GF-D8 (cell line): ENCODE data around the gene MBD5.
A peak's percentile ranks its signal among the peaks of the same experiment; 100 is the strongest.

Source experiments
- DNase-seq: peaks from one replicate; lab custom pipeline; 2025; lab: John Stamatoyannopoulos, UW

Gene MBD5

DNA sequence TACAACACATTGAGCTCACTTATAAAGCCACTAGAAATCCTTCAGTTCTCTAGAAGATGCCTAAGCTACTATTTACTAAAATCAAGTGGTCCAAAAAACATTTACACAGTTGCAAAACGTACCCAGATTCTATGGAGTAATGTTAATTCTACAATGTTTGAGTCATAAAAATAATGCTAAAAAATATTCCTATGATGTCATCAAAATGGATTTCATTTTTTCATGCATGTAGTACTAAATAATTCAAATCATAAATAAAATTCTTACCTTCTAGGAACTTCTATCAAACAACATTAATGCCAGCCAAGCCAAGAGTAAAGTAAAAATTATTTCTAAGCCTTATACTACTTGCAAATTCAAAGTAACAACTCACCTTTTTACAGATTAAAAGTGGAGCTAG, 454.7 kb downstream of the MBD5 start:
- no peak for DNase-seq

GRCh38 chr2:148479398-148479797, 458.5 kb downstream of the MBD5 start:
- no peak for DNase-seq

DNA sequence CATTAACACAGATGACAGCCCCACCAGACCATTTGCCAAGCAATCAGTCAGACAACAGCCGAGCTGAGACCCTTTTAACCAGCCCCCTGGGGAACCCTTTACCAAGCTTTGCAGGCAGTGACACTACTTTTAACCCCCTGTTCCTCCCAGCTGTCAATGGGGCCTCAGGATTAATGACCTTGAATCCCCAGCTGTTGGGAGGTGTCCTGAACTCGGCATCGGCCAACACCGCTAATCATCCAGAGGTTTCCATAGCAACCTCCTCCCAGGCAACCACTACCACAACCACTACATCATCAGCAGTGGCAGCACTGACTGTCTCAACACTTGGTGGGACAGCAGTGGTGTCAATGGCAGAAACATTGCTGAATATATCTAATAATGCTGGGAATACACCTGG, 462.8 kb downstream of the MBD5 start:
- DNase-seq, result no peak

- no peak for DNase-seq
Measured at GRCh38 chr2:148484066-148484465, 463.2 kb downstream of the MBD5 start.

DNA sequence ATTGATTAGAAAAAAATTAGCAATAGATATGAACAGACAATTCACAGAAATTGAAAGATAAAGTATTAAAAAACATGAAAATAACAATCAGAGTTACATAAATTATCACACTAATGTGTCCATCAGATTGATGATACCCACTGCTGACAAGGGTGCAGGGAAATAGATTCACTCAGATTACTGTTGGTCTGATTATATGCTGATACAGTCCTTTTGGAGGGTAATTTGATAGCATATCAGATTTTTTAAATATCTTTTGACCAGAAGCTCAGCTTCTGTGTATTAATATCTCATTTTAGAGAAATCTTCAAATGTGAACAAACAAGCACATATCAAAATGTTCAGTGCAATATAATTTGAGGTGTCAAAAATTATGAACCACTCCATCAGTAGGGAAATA, 465.8 kb downstream of the MBD5 start:
- DNase-seq, result no peak

DNA sequence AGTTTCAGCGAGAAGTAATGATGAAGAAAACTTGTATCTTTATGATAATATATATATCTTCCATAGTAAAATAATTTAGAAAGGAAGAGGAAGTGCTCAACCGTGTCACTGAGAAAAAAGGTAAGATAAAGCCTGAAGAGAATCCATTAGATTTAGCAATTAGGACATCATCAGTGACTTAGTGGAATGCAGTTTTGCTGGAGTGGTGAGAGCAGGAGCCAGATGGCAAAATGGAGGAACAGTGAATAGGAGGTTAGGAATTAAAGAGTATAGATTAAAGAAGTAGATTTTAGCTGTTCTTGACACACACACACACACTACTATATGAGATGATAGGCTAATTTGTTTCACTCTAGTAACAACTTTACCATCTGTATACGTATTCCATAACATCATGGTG, 466.5 kb downstream of the MBD5 start:
- no peak for DNase-seq

DNA sequence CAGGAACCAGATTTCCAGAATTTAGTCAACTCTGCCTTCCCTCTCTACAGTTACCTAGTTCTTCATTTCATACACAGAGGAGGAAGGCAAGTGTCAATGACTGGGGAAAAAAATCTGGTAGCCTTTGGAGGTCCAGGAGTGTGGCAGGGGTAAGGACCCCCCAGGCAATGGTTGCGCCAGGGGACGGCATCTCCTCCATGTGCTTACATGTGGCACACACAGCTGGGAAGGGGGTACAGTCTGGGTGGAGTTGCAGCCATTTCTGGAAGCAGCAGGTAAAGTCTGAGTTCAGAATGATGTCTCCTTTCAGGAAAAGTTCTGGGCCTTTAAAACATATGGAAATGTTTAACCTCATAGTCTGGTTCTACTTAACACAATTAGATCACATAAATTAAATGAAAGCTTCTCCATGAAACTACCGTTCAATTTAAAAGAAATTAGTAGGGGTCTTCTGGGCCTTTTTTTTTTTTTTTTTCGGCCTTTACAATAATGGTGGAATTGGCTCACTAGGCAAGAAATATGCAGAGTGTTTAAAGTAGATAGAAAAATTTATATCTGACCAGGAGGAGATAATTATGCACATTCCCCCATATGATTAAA, 470.0 kb downstream of the MBD5 start:
- no peak for DNase-seq

DNA sequence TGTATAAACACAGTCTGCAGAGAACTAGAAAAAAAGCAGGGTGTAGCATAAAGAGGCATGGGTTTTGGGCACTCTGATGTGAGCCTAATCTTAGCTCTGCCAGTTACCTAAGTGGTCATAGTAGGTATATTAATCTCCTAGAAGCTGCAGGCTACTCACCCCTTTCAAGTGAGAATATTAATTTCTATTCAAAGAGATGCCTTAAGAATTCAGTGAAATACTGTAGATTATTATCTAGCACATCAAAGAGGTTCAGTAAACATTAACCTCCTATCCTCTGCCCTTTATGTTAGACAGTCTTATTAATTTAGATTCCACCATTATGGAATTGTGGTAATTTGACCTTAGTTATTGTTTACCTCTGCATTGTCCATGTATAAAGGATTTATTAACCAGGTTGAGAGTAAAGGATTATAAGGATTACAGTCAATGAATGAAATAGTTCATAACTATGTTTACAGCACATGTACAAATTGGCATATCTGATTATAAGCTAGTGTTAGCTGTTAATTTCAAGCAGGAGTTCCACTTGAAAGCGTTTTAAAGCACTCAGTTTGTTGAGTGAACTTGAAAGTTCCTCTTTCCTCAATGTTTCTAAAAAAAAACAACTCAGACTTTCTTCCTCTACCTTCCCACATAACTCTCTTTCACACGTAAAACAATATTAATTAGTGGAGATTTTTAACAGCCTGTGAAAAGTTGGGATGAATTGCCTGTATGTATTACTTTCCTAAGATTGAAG, 473.1 kb downstream of the MBD5 start:
- no peak for DNase-seq

DNA sequence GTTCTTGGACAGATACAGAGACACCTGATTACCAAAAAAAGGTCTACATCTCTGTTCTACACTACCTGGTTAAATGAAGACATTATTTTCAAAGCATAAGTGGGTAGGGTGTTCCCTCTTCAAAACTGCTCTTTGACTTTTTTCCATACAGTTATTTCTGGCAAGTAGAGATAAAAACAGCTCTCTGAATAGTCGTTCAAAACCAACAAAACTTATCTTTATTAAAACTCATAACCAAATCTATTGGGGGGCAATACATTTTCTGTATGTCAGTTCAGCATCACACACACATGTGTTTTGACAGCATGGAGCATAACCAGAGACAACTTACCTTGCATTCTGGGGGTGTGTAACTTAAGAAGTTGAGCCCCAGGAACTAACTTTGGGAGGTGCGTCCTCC, 474.7 kb downstream of the MBD5 start:
- no peak for DNase-seq

- no peak for DNase-seq
Measured at GRCh38 chr2:148501545-148501944, 480.7 kb downstream of the MBD5 start.

DNA sequence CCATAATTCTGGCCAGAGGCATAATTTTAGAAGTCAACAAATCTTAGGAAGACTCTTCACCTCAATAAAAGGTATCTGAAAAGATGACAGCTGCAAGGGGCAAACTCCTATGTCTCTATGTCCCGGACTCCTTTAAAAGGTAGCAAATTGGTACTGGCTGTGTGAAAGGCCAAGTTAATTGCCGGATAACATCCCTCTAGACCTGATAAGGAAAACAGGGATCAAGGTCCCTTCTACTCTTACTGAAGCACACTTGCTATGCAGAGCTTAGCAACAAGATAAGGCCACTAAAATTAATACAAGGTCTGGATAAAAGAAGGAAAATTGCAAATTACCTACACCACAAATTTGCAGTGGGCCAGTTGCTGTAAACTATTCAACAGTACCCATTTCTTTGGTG, 482.6 kb downstream of the MBD5 start:
- no peak for DNase-seq

GRCh38 chr2:148507970-148508369, 487.1 kb downstream of the MBD5 start:
- no peak for DNase-seq

DNA sequence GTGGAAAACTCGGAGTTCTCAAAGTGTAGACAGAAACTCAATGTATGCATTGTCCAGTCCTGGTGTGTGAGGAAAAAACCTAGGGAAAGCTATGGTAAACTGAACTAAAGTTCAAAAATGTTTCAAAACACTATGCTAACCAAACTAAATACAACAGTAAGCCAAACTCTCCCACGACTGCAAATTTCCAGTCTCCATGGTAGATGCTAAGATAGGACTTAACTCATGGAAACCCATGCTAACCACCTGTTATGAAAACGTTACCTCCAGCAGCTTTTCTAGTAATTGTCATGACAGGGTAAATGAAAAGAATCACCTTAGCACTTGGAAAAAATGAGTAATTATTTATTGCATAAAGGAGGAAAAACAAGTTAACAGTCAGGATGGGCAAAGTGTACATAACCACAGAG, 488.0 kb downstream of the MBD5 start:
- no peak for DNase-seq

DNA sequence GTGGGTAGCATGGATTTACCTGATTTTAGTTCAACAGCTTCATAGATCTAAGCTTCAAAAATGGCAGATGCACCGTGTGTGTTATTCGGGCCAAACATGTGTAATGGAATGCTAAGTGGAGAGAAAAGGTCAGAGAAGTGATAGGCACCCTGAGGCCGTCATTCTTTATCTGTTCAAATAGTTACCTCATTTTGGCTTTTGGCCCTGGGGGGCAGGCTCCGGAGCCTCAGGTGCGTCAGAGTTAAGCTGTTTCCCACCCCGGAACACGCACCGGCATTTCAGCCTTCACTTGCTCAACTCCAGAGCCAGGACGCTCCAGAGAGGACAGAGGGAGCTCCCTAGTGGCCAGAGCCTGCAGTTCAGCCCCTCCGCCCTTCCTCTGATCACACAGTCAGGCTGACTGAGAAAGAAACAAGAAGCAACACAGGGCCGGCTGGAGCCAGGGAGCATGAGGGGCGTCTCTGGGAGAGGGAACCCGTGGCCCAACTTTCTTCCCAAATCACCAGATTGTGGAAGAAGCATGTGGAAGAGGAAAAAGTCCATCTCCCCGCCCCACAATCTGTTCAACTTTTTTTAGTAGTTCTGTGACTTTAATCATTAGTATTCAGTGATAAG, 488.5 kb downstream of the MBD5 start:
- DNase-seq, result peak; percentile 44

- no peak for DNase-seq
Measured at GRCh38 chr2:148511883-148512282, 491.0 kb downstream of the MBD5 start.

DNA sequence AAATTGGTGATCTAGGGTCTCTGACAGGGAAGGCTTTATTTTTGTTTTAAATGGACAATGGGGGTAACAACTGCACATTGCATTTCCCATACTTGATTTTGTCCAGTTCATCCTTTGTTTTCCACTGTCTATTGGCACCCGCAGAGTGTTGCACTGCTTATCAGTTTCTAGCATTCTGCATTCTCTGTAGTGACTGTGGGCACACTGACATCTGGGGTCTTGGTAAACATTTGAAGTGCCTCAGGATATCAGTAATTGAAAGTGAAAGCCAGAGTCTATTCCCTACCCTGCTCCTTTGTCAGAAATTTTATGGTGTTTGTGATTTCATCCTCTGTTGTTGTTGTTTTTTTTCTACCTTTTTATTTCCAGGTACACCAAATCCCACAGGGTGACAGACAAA, 491.6 kb downstream of the MBD5 start:
- DNase-seq, result no peak

DNA sequence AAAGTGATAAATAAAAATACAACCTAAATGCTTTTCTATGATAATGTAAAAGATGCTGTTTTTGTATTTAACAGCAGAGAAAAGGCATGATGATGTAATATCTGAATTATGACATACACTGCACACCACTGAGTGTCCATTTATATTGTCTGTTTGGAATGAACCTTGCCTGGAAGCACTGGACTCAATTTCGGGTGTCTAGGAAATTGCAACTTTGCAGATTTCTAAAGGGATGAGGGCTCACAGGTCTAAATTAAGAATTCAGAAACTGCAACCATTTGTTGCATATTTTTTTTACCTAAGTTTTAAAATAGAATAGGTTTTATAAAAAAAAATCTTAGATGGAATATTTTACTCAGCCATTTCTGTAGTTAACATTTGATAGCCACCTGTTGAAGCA, 492.5 kb downstream of the MBD5 start:
- DNase-seq, result no peak

GRCh38 chr2:148515120-148515519, 494.2 kb downstream of the MBD5 start:
- DNase-seq, result no peak

DNA sequence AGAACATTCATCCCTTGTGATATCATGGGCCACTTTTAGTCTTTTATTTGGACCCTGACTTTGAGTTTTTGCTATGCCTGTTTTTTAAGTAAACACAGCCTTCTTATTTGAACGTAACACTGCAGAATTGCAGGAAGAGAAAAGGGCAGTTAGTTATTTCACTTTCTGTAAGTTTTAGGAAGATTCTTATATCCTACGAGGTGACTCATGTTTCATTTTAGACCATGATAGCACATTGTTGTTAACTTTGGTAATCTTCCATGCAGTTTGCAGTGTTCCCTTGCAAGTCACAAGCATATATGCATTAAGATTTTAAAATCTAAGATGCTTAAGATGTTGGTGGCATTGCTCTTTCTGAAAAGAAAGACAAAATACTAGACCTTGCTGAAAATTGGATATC, 495.1 kb downstream of the MBD5 start:
- DNase-seq, result no peak

DNA sequence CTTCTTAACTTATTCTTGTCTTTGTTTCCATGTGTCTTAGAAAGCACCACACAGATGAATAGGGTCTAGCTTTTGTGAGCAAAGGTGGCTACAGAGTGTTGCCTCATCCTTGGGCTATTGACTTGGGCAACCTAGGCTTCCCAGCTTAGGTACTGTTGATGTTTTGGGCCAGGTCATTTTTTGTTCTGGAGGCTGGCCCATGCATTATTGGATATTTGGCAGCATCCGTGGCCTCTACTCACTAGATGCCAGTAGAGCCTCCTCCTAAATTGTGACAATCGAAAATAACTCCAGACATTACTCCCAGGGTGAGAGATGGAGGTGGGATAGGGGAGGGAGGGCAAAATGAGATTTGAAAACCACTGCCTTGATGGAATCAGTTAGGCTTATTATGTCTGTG, 496.4 kb downstream of the MBD5 start:
- no peak for DNase-seq

GRCh38 chr2:148517822-148518221, 496.9 kb downstream of the MBD5 start:
- no peak for DNase-seq

GRCh38 chr2:148519013-148519412, 498.1 kb downstream of the MBD5 start:
- DNase-seq, result no peak

GRCh38 chr2:148521181-148521580, 500.3 kb downstream of the MBD5 start:
- no peak for DNase-seq

DNA sequence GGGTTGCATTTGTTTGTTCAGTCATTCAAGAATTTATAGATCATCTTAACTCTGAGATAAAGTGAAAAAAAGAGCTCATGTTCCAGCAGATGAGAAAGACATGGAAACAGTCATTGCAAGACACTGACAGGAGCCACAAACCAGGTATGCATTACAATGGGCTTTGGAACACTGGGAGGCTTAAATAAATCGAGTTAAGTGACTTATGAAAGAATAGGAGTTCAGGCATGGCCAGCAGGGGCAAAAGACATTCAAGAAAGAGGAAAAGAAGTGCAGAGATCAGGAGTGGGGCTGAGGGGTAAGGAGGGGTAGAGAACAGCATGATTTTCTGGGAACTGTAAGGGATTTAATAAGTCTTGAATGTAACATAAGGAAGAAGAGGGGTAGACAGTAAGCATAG, 502.4 kb downstream of the MBD5 start:
- DNase-seq, result no peak
